ENCODE data around the gene PLSCR5.

PLSCR5 gene

DNA sequence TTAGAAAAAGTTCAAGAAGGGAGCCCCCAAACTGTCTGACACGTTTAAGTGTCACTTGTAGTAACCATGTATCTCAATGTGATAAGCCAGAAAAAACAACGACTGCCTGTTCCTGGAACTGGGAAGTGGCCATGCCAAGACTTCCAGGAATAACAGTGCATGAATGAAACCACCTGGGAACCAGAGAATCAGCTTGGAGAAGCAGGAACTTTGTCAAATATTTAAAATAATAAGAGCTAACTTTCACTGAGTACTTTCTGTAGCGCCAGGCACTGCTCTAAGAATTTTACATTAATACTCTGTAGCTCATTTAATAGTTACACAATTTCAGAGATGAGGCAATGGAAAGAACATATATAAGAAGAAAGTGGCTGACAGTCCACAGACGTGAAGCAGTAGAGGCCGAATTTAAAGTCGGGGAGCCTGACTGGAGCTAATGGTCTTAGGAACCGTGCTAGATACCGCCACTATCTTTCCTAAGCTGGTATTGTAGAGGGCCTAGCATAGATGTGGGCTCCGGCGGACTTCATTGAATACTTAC is 61.6 kb downstream of the PLSCR5 start:
- DNase-seq, result no peak

DNA sequence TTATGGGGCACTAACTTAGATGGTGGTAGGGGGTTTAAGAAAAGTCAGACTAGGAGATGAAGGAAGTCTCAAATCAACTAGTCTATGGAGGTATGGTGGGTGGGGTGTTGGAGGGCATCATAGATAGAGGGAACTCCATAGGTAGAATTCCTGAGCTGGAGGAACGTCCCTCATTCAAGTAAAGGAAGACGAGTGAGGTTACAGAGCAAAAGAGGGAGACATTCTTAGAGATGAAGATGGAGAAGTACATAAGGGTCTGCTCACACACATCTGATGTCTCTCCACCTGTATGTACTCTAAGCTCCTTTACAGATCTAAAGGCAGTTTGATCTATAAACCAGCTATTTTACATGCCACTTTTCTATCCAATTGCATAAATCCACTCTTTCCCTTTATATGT is 62.2 kb downstream of the PLSCR5 start:
- DNase-seq, result no peak

DNA sequence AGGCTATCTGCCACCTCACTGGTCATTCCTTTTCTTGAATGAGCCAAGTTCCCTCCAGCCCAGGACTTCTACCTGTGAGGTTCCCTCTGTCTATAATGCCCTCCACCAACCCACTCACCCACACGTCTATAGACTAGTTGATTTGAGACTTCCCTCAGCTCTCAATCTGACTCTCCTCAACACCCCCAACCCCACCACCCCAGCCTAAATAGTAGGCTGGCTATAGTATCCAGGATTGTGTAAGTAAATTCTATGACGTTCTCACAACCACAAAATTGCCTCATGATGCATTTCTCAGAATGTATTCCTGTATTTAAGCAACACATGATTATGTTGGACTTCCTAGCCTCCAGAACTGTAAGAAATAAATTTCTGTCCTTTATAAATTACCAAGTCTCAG is 63.0 kb downstream of the PLSCR5 start:
- peak; percentile 10 for DNase-seq

DNA sequence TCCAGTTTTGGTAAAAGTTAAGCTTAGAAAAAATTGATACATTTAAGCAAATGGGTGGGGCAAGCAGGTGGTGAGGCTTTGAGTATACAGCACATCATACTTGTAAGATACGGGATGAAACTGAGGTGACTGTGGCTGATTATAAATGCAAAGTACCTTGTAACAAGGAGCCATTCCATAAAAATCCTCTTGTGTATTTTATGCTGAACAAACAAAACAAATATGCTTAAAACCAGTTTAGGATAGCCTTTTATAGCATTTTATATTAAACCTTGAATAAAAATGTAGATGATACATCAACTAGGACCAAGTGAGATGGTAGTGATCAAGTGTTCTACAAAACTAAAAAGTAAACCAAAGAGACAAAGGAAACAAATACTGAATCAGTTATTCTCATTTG is 64.2 kb downstream of the PLSCR5 start:
- DNase-seq, result no peak

DNA sequence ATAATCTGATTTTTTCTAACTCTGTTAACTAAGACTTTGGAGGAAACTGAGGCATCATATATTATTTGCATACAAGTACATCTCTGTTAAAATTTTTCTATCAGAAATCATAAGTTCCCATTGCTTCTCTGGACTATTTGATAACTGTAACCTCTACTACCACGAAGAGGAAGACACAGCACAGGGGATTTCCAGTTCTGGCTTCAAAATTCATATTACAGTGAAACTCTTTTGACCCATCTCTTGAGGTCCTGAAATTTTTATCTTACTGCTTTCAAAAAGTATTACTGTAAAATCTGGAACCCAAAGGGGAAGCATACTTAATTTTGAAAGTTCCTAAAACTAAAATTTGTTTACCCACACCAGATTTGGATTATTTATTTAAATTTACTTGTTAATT is 64.9 kb downstream of the PLSCR5 start:
- no peak for DNase-seq

DNA sequence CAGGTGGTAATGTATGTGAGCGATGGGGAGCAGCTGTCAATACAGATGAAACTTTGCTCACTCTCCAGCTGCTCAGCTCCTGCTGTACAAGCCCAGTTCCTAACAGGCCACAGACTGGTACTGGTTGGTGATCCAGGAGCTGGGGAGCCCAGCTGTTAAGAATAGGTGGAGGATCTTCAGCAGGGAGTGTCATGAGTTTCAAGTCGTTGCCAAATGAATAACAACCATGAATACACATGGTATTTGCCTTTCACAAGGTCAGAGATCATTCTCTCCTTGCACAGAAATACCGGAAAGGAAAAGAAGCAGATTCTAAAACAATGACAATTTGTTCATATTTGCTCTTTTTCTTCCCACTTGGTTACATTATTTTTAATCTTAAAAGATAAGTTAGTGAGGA is 65.8 kb downstream of the PLSCR5 start:
- no peak for DNase-seq

DNA sequence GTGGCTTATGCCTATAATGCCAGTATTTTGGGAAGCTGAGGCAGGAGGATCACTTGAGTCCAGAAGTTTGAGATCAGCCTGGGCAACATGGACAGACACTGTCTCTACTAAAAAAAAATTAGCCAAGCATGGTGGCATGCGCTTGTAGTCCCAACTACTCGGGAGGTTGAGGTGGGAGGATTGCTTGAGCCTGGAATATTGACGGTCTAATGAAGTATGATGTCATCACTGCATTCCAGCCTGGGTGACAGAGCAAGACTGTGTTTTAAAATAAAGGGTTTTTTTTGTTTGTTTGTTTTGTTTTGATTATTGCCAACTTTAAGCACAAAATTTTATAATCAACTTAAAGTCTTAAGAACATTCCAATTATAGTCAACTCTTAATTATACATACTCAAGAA is 67.5 kb downstream of the PLSCR5 start:
- no peak for DNase-seq

DNA sequence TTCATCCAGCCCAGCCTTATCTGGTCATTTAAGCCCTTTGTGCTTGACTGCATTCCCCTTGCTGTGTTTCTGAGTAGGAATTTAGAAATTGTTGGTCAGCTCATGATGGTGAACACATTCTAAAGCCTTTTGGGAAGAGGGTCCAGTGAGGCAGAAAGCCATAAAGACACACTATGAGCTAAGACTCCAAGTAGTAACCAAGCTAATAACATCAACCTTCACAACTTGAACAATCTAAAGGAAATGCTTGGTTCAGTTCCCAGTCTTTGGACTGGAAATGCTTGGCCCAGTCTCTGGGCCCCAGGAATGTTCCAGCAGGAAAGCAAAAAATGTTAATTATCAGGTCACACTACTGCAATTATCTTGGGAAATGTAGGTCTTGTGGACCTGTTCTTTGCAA is 68.5 kb downstream of the PLSCR5 start:
- no peak for DNase-seq

Data from stimulated activated CD4-positive, alpha-beta T cell treated with anti-CD3 and anti-CD28 coated beads, Interleukin-15, amount 100 ng/mL, for 24 hours (primary cell).